Cerebellar cortex (tissue), 1 donor: ENCODE measurements around the gene CAPN9.
"Not testable (repeated sequence)": the region's sequence is repeated elsewhere in the genome, so short reads cannot be mapped to it uniquely, and the experiment has no call there.

Experiments used
- DNase-seq: peaks from one replicate; pipeline ENCODE4 v3.0.0-alpha.2; 2015; ENCODE audit warnings: low spot score

CAPN9 gene

GRCh38 chr1:230823931-230824381, 76.8 kb downstream of the CAPN9 start:
- DNase-seq = no peak

- DNase-seq = no peak
These were observed 77.3 kb downstream of the CAPN9 start for GRCh38 chr1:230824551-230824918.

- no peak for DNase-seq
These were observed 77.9 kb downstream of the CAPN9 start for GRCh38 chr1:230824919-230825721.

GRCh38 chr1:230825761-230826160, 78.6 kb downstream of the CAPN9 start:
- DNase-seq = no peak

GRCh38 chr1:230826166-230826875, 79.1 kb downstream of the CAPN9 start:
- no peak for DNase-seq

- no peak for DNase-seq
These were observed 80.0 kb downstream of the CAPN9 start for GRCh38 chr1:230827081-230827681.

GRCh38 chr1:230827801-230828200, 80.6 kb downstream of the CAPN9 start:
- no peak for DNase-seq

- DNase-seq = no peak
These were observed 81.2 kb downstream of the CAPN9 start for GRCh38 chr1:230828421-230828820.

GRCh38 chr1:230831771-230832170, 84.6 kb downstream of the CAPN9 start:
- no peak for DNase-seq

- no peak for DNase-seq
These were observed 85.3 kb downstream of the CAPN9 start for GRCh38 chr1:230832476-230832875.

GRCh38 chr1:230833511-230833910, 86.3 kb downstream of the CAPN9 start:
- no peak for DNase-seq

GRCh38 chr1:230834292-230834691, 87.1 kb downstream of the CAPN9 start:
- DNase-seq = no peak

- no peak for DNase-seq
These were observed 89.2 kb downstream of the CAPN9 start for GRCh38 chr1:230836347-230836746.

GRCh38 chr1:230836793-230837192, 89.6 kb downstream of the CAPN9 start:
- DNase-seq = no peak

- no peak for DNase-seq
These were observed 92.0 kb downstream of the CAPN9 start for GRCh38 chr1:230839173-230839572.

GRCh38 chr1:230842801-230843200, 95.6 kb downstream of the CAPN9 start:
- no peak for DNase-seq

- no peak for DNase-seq
These were observed 96.5 kb downstream of the CAPN9 start for GRCh38 chr1:230843503-230844309.

GRCh38 chr1:230844561-230844960, 97.4 kb downstream of the CAPN9 start:
- DNase-seq = no peak

- DNase-seq = not testable (repeated sequence)
These were observed 98.0 kb downstream of the CAPN9 start for GRCh38 chr1:230845184-230845583.

GRCh38 chr1:230848235-230848634, 101.0 kb downstream of the CAPN9 start:
- no peak for DNase-seq

- peak; percentile 25 for DNase-seq
These were observed 102.5 kb downstream of the CAPN9 start for GRCh38 chr1:230849451-230850224.
